NCI-H146 treated with DMSO at 0.1 percent for 48 hours (cell line): ENCODE data around the gene APOL6.

Source experiments
- DNase-seq: peaks from one replicate; lab custom pipeline; 2025; ENCODE audit not compliant: unreplicated experiment; lab: John Stamatoyannopoulos, UW

APOL6 gene

DNA sequence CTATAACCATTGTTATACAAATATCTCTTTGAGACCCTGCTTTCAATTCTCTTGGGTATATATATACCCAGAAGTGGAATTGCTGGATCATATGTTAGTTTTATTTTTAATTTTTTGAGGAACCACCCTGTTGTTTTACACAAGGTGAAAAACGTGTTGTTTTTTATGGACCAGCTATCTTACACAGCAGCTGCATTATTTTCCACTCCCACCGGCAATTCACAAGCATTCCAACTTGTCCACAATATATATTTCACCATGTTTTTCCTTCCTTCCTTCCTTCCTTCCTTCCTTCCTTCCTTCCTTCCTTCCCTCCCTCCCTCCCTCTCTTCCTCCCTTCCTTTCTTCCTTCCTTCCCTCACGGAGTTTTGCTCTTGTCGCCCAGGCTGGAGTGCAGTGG lies 63.1 kb downstream of the APOL6 start:
- DNase-seq, result no peak

DNA sequence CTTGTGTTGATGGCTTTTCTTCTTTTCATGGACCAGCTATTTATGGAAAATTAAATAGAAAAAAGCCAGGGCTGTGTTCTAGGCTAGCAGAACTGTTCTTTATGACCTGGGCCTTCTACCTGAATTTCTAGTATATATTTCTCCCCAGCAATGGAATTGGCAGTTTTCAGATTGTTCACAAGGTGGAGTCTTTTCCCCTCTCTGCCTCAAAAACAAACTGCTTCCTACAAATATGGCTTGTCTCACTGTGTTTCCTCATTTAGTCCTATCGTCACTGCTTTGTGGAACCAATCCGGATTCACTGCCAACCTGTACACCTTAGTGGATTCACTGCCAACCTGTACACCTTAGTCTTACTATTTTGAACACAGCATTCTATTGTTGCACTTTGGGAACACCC lies 64.4 kb downstream of the APOL6 start:
- no peak for DNase-seq

DNA sequence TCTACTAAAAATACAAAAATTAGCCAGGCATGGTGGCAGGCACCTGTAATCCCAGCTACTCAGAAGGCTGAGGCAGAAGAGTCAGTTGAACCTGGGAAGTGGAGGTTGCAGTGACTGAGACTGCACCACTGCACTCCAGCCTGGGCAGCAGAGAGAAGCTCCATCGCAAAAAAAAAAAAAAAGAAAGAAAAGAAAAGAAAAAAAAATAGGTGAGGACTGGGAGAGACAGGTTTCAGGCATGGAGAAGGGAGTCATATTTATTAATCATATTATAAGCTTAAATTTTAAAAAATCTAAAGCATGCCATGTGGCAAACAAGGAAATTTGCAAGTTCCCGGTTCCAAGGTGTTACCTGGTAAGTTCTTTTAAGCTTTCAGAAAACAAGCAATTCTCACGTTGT lies 69.3 kb downstream of the APOL6 start, which contains the start of gene APOL5:
TSS of gene APOL5 (plus strand) at position 301 of the 400 bp plus-strand sequence. CDS start at position 301, 0 bp downstream.
- no peak for DNase-seq
